SK-N-SH (cell line): Measurements from ENCODE around the gene IPO4. TPM values are rescaled to one million over a fixed set of nuclear protein-coding genes. Genes with fewer than 3 reads are reported as not detected.

Experiments used
- CTCF ChIA-PET: fragments of 300-600, 350-600 bp; formaldehyde crosslinking; extraction: SDS; loops from one replicate; lab custom pipeline; 2021; lab: Yijun Ruan, JAX
- POLR2A ChIA-PET: fragments of 350-600 bp; sonication (Branson Sonifier 250); formaldehyde crosslinking; extraction: SDS; loops from one replicate; lab custom pipeline; 2020; ENCODE audit warnings: antibody characterized with exemption, inconsistent platforms; lab: Yijun Ruan, JAX
- DNase-seq: peaks from one replicate; pipeline ENCODE4 v3.0.0; 2012
- H2AFZ ChIP-seq: fragments of 200-600 bp; sonication (generic); 2 replicates; pipeline ENCODE4 v1.8.1; 2016; ENCODE audit warnings: antibody characterized with exemption, mild to moderate bottlenecking, low read depth
- H3F3A ChIP-seq: fragments of 200-600 bp; sonication (generic); replicated peaks from 2 replicates; pipeline ENCODE3; 2016; ENCODE audit warnings: antibody characterized with exemption, mild to moderate bottlenecking; ENCODE audit not compliant: insufficient read depth
- H3K27ac ChIP-seq, 2 experiments: fragments of 200-500 bp in 1 of 2; fragments of 200-600 bp in 1 of 2; sonication (Bioruptor generic) in 1 of 2; sonication (generic), shearing (Covaris generic) in 1 of 2; 2 replicates each; pipeline versions ENCODE4 v1.5.1 to v1.6.1; 2014 to 2016; ENCODE audit warnings: low read depth in 2 of 2, inconsistent platforms in 1 of 2, low read length in 1 of 2, mild to moderate bottlenecking in 1 of 2, mixed read lengths in 1 of 2
- H3K27me3 ChIP-seq: fragments of 200-600 bp; sonication (generic), shearing (Covaris generic); 2 replicates; pipeline ENCODE4 v1.6.1; 2016; ENCODE audit warnings: mixed run types; ENCODE audit not compliant: insufficient read depth
- H3K36me3 ChIP-seq, 2 experiments: fragments of 200-500 bp in 1 of 2; fragments of 200-600 bp in 1 of 2; sonication (Bioruptor generic) in 1 of 2; sonication (generic) in 1 of 2; replicated peaks in 1 of 2; 2 replicates each; pipeline versions ENCODE3 to v1.5.1; 2014 to 2016; ENCODE audit warnings: low read length in 1 of 2, mild to moderate bottlenecking in 1 of 2; ENCODE audit not compliant: insufficient read depth in 2 of 2, control insufficient read depth in 1 of 2
- H3K4me1 ChIP-seq, 2 experiments: fragments of 200-500 bp in 1 of 2; fragments of 200-600 bp in 1 of 2; sonication (Bioruptor generic) in 1 of 2; sonication (generic), shearing (Covaris generic) in 1 of 2; 2 replicates each; pipeline versions ENCODE4 v1.5.1 to v1.6.1; 2014 to 2016; ENCODE audit warnings: low read depth in 1 of 2, low read length in 1 of 2, mixed run types in 1 of 2; ENCODE audit not compliant: insufficient read depth in 2 of 2, control insufficient read depth in 1 of 2
- H3K4me2 ChIP-seq: fragments of 200-600 bp; sonication (generic), shearing (Covaris generic); 2 replicates; pipeline ENCODE4 v1.6.1; 2017; ENCODE audit warnings: mixed run types
- H3K4me3 ChIP-seq, 2 experiments: fragments of 200-500 bp in 1 of 2; fragments of 200-600 bp in 1 of 2; sonication (Bioruptor generic) in 1 of 2; sonication (generic), shearing (Covaris generic) in 1 of 2; 2 replicates each; pipeline versions ENCODE4 v1.5.1 to v1.8.1; 2014 to 2016; ENCODE audit warnings: low read depth in 2 of 2, inconsistent platforms in 1 of 2, low read length in 1 of 2, mild to moderate bottlenecking in 1 of 2, mixed read lengths in 1 of 2, moderate library complexity in 1 of 2
- H3K79me2 ChIP-seq: fragments of 200-600 bp; sonication (generic); 2 replicates; pipeline ENCODE4 v1.8.1; 2017; ENCODE audit warnings: mild to moderate bottlenecking; ENCODE audit not compliant: insufficient read depth
- H3K9ac ChIP-seq: fragments of 200-600 bp; sonication (generic); 2 replicates; pipeline ENCODE4 v1.6.1; 2017; ENCODE audit warnings: mixed run types
- H3K9me2 ChIP-seq: fragments of 200-600 bp; sonication (generic); 2 replicates; pipeline ENCODE4 v1.6.1; 2017; ENCODE audit warnings: mixed run types
- H3K9me3 ChIP-seq: fragments of 200-600 bp; sonication (generic); 2 replicates; pipeline ENCODE4 v1.6.1; 2017; ENCODE audit warnings: mixed run types, mild to moderate bottlenecking, moderate library complexity
- H4K20me1 ChIP-seq: fragments of 200-600 bp; sonication (generic); 2 replicates; pipeline ENCODE4 v1.6.1; 2017; ENCODE audit warnings: mild to moderate bottlenecking, mixed run types; ENCODE audit not compliant: insufficient read depth
- CHD2 ChIP-seq: fragments of 150-350 bp; IDR thresholded peaks from 2 replicates; pipeline ENCODE4 v1.6.1; 2018; ENCODE audit warnings: low read length; ENCODE audit not compliant: partially characterized antibody
- ELF1 ChIP-seq: IDR thresholded peaks from 2 replicates; pipeline ENCODE4 v1.4.0; 2012
- EP300 ChIP-seq, 2 experiments: IDR thresholded peaks; 2 replicates each; pipeline versions ENCODE4 v1.4.0 to v1.6.1; 2012; ENCODE audit warnings: borderline replicate concordance in 1 of 2, low read depth in 1 of 2, low read length in 1 of 2
- EZH2phosphoT487 ChIP-seq: fragments of 200-600 bp; sonication (generic); IDR thresholded peaks from 2 replicates; pipeline ENCODE4 v1.6.1; 2017; ENCODE audit warnings: low read depth, mixed run types, mild to moderate bottlenecking, antibody characterized with exemption, moderate library complexity, borderline replicate concordance
- FOSL2 ChIP-seq: IDR thresholded peaks from 2 replicates; pipeline ENCODE4 v1.4.0; 2012; ENCODE audit warnings: low read depth, mild to moderate bottlenecking, moderate library complexity, borderline replicate concordance
- FOXJ3 ChIP-seq: sonication (generic); formaldehyde crosslinking; IDR thresholded peaks from 2 replicates; pipeline ENCODE4 v1.5.1; 2020; ENCODE audit warnings: mild to moderate bottlenecking, missing genetic modification reagents
- FOXM1 ChIP-seq: IDR thresholded peaks from 2 replicates; pipeline ENCODE4 v1.4.0; 2012; ENCODE audit warnings: low read depth, mild to moderate bottlenecking
- GABPA ChIP-seq: IDR thresholded peaks from 2 replicates; pipeline ENCODE4 v1.4.0; 2012; ENCODE audit warnings: low read depth, mild to moderate bottlenecking
- IRF3 ChIP-seq: fragments of 150-350 bp; IDR thresholded peaks from 2 replicates; pipeline ENCODE4 v1.6.1; 2016; ENCODE audit warnings: mild to moderate bottlenecking, low read depth, low read length
- POLR2AphosphoS5 ChIP-seq: IDR thresholded peaks from 2 replicates; pipeline ENCODE4 v1.6.1; 2012; ENCODE audit warnings: low read depth, low read length
- RAD21 ChIP-seq: IDR thresholded peaks from 2 replicates; pipeline ENCODE4 v1.6.1; 2012; ENCODE audit warnings: mild to moderate bottlenecking, low read length
- RCOR1 ChIP-seq: fragments of 150-350 bp; IDR thresholded peaks from 2 replicates; pipeline ENCODE4 v1.6.1; 2017; ENCODE audit warnings: antibody characterized with exemption, low read length
- SMC3 ChIP-seq: IDR thresholded peaks from 2 replicates; pipeline ENCODE4 v1.6.1; 2012; ENCODE audit warnings: low read depth, low read length, improper control_type of control experiment
- TAF1 ChIP-seq: IDR thresholded peaks from 2 replicates; pipeline ENCODE4 v1.6.1; 2012; ENCODE audit warnings: low read depth, mild to moderate bottlenecking, low read length, moderate library complexity, borderline replicate concordance
- YY1 ChIP-seq: IDR thresholded peaks from 2 replicates; pipeline ENCODE4 v1.4.0; 2012; ENCODE audit warnings: low read depth, mild to moderate bottlenecking
- WGBS: methylation state at CpG from one replicate; pipeline ENCODE4 v1.1.6; 2017; ENCODE audit warnings: low lambda C conversion rate; 5-methylcytosine and 5-hydroxymethylcytosine counted together
- polyA plus RNA-seq, 3 experiments: library from polyadenylated mRNA; depleted of rRNA; stranded (reverse); fragments of >200 nt; gene quantifications; 2 replicates each; pipeline ENCODE4 v1.2.3, GENCODE V29; 2012
- TF ChIP-seq, protein P1 (sequence below): IDR thresholded peaks from 2 replicates; pipeline ENCODE4 v1.4.0; 2012; ENCODE audit warnings: low read depth
- TF ChIP-seq, protein P2 (sequence below): IDR thresholded peaks from 2 replicates; pipeline ENCODE4; 2012

IPO4 gene
- polyA plus RNA-seq, 1 of the 3 experiments (the other 2 are of a cell fraction): 61.3 TPM

GRCh38 chr14:24197056-24197450, 8.4 kb upstream of the IPO4 start:
- Histone ChIP-seq H4K20me1 (no peaks in the 10 kb centered on the region), H3K9me3 (no peaks in the 10 kb centered on the region), H3K9ac (no peak overlapping the region), H3K36me3 (peaks cover 9 to 31% of the 10 kb centered on the region in 2 experiments), H3K27ac (no peak overlapping the region), H3K27me3 (no peaks in the 10 kb centered on the region), H3F3A (no peaks in the 10 kb centered on the region), H3K4me2 (peak overlapping the region; percentile 97), H3K79me2 (peaks cover 83% of the 10 kb centered on the region)
- 89% methylated on average over 2 of the region's 2 CpGs for WGBS
- DNase-seq: no peak
- TF ChIP-seq POLR2AphosphoS5 (no peak), FOXJ3 (CRISPR knock-in tag) (no peak), GABPA (no peak), TAF1 (no peak), SMC3 (no peak), YY1 (no peak), ELF1 (no peak), FOSL2 (no peak), RAD21 (no peak), EZH2phosphoT487 (no peak), EP300 (IDR thresholded peaks at IDR 0.05; ENCODE audit: borderline replicate concordance in 1 of 2, low read depth in 1 of 2, low read length in 1 of 2) (no peak), CHD2 (no peak), IRF3 (no peak), FOXM1 (no peak), RCOR1 (no peak)
- TF ChIP-seq, protein P1, sequence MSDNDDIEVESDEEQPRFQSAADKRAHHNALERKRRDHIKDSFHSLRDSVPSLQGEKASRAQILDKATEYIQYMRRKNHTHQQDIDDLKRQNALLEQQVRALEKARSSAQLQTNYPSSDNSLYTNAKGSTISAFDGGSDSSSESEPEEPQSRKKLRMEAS: no peak
- TF ChIP-seq, protein P2, sequence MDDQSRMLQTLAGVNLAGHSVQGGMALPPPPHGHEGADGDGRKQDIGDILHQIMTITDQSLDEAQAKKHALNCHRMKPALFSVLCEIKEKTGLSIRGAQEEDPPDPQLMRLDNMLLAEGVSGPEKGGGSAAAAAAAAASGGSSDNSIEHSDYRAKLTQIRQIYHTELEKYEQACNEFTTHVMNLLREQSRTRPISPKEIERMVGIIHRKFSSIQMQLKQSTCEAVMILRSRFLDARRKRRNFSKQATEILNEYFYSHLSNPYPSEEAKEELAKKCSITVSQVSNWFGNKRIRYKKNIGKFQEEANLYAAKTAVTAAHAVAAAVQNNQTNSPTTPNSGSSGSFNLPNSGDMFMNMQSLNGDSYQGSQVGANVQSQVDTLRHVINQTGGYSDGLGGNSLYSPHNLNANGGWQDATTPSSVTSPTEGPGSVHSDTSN: no peak
- TF ChIP-seq, all 33 proteins: peak for 0
- CTCF ChIA-PET: interaction anchor here (1.7 to 1.9 kb wide), 2 partner anchors 36 to 100 kb away, joined by 6 to 8 read pairs; partner anchors contain the start of gene IRF9
- peaks cover 11% of the 10 kb centered on the region in 2 experiments; a peak in 2 of 4 replicates for H3K4me1 ChIP-seq
- POLR2A ChIA-PET: no interaction called here
- H3K4me3 ChIP-seq: peak overlapping the region in 1 of 2 experiments; percentile 85; a peak in 2 of 4 replicates
- H2AFZ ChIP-seq: no peak overlapping the region
- no peaks in the 10 kb centered on the region for H3K9me2 ChIP-seq
